Measurements from ENCODE around the gene SIK3. TPM values are rescaled to one million over a fixed set of nuclear protein-coding genes. Genes with fewer than 3 reads are reported as not detected.

Gene SIK3
- total RNA-seq, 1 experiment from 2014 or later, result 34.4 TPM

DNA sequence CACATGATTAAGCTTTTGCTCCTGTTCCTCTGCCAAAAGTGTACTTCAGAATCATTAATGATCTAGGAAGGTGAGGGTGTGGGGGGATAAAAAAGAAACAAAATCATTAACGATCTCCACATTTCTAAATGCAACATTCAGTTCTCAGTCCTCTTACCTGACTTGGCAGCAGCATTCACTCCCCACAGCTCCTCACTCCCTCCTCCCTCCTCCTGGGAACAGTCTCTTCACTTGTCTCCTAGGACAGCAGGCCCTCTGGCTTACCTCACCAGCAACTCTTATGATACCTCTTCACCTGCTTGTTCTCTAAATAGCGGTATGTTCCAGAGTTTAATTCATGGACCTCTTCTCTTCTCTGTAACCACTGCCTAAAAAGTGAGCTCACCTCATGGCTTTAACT is 204.3 kb downstream of the SIK3 start:
- Mint-ChIP-seq H3K9me3 (no peaks in the 10 kb centered on the region), H3K4me1 (peaks cover 4% of the 10 kb centered on the region; the same call in 1 of the 2 replicates), H3K4me3 (no peak overlapping the region), H3K36me3 (peaks cover 17% of the 10 kb centered on the region), H3K27me3 (ENCODE audit: low read depth) (no peaks in the 10 kb centered on the region), H3K27ac (no peak overlapping the region)
- CTCF ChIA-PET, result interaction anchor here (1.0 kb wide), 1 partner anchor 212 kb away, joined by 3 read pairs; no protein-coding TSS in a partner anchor
- POLR2A ChIA-PET, result no interaction called here
- TF ChIP-seq, protein P1, sequence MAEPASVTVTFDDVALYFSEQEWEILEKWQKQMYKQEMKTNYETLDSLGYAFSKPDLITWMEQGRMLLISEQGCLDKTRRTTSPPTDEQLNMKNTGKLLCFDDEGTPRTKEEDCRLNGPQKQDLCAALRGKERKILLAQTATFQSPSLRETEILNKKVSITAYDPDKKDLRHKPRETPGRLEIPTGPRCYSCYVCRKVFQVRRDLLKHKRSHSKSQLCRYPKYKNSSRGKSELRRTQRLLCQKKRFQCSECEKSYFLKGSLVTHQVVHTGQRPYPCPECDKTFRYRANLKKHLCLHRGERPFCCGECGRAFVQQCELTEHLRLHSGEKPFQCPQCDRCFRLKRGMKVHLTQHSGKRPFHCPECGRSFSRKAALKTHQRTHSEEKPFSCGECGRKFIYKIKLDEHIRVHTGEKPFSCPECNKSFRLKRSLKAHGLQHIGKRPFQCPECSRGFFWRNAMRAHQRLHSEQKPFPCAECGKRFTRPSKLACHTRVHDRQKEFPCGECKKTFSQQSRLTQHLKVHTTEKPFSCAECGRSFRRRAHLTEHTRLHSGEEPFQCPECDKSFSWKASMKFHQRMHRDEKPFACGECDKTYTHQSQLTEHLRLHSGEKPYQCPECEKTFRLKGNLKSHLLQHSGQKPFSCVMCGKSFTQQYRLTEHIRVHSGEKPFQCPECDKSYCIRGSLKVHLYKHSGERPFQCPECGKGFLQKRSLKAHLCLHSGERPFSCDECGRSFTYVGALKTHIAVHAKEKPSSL (CRISPR knock-in tag; conservative IDR thresholded peaks at IDR 0.05), result no peak
- no peak for TF ChIP-seq GRHL2 (CRISPR knock-in tag; IDR thresholded peaks at IDR 0.05; ENCODE audit: insufficient replicate concordance, severe bottlenecking)
- TF ChIP-seq RORB (CRISPR knock-in tag; IDR thresholded peaks at IDR 0.05), result no peak
- TF ChIP-seq, protein P2, sequence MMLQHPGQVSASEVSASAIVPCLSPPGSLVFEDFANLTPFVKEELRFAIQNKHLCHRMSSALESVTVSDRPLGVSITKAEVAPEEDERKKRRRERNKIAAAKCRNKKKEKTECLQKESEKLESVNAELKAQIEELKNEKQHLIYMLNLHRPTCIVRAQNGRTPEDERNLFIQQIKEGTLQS (CRISPR knock-in tag; conservative IDR thresholded peaks at IDR 0.05), result no peak
- no peak for TF ChIP-seq ESRRA (CRISPR knock-in tag; IDR thresholded peaks at IDR 0.05; ENCODE audit: borderline replicate concordance)
- TF ChIP-seq HMGA2 (CRISPR knock-in tag; IDR thresholded peaks at IDR 0.05), result no peak
- TF ChIP-seq TP53 (CRISPR knock-in tag; IDR thresholded peaks at IDR 0.05), result no peak
- no peak for TF ChIP-seq PRRX2 (CRISPR knock-in tag; IDR thresholded peaks at IDR 0.05)
- TF ChIP-seq TEAD4 (CRISPR knock-in tag; IDR thresholded peaks at IDR 0.05), result no peak
- TF ChIP-seq SP1 (CRISPR knock-in tag; conservative IDR thresholded peaks at IDR 0.05), result no peak
- TF ChIP-seq, protein P3, sequence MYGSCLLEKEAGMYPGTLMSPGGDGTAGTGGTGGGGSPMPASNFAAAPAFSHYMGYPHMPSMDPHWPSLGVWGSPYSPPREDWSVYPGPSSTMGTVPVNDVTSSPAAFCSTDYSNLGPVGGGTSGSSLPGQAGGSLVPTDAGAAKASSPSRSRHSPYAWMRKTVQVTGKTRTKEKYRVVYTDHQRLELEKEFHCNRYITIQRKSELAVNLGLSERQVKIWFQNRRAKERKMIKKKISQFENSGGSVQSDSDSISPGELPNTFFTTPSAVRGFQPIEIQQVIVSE (CRISPR knock-in tag; IDR thresholded peaks at IDR 0.05; ENCODE audit: borderline replicate concordance), result no peak
- TF ChIP-seq, protein P4, sequence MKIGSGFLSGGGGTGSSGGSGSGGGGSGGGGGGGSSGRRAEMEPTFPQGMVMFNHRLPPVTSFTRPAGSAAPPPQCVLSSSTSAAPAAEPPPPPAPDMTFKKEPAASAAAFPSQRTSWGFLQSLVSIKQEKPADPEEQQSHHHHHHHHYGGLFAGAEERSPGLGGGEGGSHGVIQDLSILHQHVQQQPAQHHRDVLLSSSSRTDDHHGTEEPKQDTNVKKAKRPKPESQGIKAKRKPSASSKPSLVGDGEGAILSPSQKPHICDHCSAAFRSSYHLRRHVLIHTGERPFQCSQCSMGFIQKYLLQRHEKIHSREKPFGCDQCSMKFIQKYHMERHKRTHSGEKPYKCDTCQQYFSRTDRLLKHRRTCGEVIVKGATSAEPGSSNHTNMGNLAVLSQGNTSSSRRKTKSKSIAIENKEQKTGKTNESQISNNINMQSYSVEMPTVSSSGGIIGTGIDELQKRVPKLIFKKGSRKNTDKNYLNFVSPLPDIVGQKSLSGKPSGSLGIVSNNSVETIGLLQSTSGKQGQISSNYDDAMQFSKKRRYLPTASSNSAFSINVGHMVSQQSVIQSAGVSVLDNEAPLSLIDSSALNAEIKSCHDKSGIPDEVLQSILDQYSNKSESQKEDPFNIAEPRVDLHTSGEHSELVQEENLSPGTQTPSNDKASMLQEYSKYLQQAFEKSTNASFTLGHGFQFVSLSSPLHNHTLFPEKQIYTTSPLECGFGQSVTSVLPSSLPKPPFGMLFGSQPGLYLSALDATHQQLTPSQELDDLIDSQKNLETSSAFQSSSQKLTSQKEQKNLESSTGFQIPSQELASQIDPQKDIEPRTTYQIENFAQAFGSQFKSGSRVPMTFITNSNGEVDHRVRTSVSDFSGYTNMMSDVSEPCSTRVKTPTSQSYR (CRISPR knock-in tag; IDR thresholded peaks at IDR 0.05), result no peak
- TF ChIP-seq, protein P5, sequence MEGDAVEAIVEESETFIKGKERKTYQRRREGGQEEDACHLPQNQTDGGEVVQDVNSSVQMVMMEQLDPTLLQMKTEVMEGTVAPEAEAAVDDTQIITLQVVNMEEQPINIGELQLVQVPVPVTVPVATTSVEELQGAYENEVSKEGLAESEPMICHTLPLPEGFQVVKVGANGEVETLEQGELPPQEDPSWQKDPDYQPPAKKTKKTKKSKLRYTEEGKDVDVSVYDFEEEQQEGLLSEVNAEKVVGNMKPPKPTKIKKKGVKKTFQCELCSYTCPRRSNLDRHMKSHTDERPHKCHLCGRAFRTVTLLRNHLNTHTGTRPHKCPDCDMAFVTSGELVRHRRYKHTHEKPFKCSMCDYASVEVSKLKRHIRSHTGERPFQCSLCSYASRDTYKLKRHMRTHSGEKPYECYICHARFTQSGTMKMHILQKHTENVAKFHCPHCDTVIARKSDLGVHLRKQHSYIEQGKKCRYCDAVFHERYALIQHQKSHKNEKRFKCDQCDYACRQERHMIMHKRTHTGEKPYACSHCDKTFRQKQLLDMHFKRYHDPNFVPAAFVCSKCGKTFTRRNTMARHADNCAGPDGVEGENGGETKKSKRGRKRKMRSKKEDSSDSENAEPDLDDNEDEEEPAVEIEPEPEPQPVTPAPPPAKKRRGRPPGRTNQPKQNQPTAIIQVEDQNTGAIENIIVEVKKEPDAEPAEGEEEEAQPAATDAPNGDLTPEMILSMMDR (IDR thresholded peaks at IDR 0.05), result no peak
- TF ChIP-seq, protein P6, sequence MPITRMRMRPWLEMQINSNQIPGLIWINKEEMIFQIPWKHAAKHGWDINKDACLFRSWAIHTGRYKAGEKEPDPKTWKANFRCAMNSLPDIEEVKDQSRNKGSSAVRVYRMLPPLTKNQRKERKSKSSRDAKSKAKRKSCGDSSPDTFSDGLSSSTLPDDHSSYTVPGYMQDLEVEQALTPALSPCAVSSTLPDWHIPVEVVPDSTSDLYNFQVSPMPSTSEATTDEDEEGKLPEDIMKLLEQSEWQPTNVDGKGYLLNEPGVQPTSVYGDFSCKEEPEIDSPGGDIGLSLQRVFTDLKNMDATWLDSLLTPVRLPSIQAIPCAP (CRISPR knock-in tag; IDR thresholded peaks at IDR 0.05), result no peak
- TF ChIP-seq, protein P7, sequence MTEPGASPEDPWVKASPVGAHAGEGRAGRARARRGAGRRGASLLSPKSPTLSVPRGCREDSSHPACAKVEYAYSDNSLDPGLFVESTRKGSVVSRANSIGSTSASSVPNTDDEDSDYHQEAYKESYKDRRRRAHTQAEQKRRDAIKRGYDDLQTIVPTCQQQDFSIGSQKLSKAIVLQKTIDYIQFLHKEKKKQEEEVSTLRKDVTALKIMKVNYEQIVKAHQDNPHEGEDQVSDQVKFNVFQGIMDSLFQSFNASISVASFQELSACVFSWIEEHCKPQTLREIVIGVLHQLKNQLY (CRISPR knock-in tag; IDR thresholded peaks at IDR 0.05), result no peak
- no peak for TF ChIP-seq E2F4 (CRISPR knock-in tag; IDR thresholded peaks at IDR 0.05; ENCODE audit: borderline replicate concordance, low read depth)
- TF ChIP-seq ZNF317 (CRISPR knock-in tag; IDR thresholded peaks at IDR 0.05; ENCODE audit: borderline replicate concordance, low read depth), result no peak
- no peak for TF ChIP-seq ARID4B (CRISPR knock-in tag; IDR thresholded peaks at IDR 0.05; ENCODE audit: borderline replicate concordance)
- DNase-seq (ENCODE audit: low spot score) (no peak), ATAC-seq (no peak)

All from WTC11 (cell line).